ENCODE data around the gene NCOR1. TPM values are rescaled to one million over a fixed set of nuclear protein-coding genes. Genes with fewer than 3 reads are reported as not detected.

The NCOR1 gene
- polyA plus RNA-seq, 1 experiment: 127 TPM

DNA sequence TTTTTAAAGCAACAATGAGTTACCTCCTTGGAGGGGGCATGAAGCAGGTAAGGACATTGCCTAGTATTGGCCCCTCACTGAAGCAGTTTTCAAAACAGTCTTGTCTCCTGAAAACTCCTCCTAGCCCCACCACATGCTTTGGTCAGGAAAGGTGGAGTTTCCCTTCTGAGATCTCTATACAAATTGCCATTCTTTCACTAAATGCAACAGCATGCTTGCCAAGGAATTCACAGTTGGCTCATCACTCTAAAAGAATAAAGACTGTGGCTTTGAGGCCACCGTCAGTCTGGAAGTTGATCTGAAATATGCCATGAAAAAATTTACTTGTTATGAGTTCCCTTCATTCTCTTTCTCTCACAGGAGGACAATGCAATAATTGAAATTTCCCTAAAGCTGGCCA lies 211.5 kb downstream of the NCOR1 start:
- H3K27me3 ChIP-seq (ENCODE audit: control insufficient read depth, insufficient read depth, low read length): no peaks in the 10 kb centered on the region
- no peak overlapping the region for H3K27ac ChIP-seq (ENCODE audit: low read depth, low read length)
- H3K9me3 ChIP-seq (ENCODE audit: control insufficient read depth, insufficient read depth, low read length): no peaks in the 10 kb centered on the region
- ChIA-PET POLR2A (interaction anchor here (2.3 kb wide), 1 partner anchor 10 kb away, joined by 7 read pairs; no protein-coding TSS in a partner anchor), CTCF (no interaction called here)
- DNase-seq (ENCODE audit: low read depth, low spot score): no peak
- H3K4me3 ChIP-seq (ENCODE audit: low read depth, low read length): no peak overlapping the region
- TF ChIP-seq, protein P1, sequence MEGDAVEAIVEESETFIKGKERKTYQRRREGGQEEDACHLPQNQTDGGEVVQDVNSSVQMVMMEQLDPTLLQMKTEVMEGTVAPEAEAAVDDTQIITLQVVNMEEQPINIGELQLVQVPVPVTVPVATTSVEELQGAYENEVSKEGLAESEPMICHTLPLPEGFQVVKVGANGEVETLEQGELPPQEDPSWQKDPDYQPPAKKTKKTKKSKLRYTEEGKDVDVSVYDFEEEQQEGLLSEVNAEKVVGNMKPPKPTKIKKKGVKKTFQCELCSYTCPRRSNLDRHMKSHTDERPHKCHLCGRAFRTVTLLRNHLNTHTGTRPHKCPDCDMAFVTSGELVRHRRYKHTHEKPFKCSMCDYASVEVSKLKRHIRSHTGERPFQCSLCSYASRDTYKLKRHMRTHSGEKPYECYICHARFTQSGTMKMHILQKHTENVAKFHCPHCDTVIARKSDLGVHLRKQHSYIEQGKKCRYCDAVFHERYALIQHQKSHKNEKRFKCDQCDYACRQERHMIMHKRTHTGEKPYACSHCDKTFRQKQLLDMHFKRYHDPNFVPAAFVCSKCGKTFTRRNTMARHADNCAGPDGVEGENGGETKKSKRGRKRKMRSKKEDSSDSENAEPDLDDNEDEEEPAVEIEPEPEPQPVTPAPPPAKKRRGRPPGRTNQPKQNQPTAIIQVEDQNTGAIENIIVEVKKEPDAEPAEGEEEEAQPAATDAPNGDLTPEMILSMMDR (IDR thresholded peaks at IDR 0.05; ENCODE audit: low read depth, low read length): no peak

DNA sequence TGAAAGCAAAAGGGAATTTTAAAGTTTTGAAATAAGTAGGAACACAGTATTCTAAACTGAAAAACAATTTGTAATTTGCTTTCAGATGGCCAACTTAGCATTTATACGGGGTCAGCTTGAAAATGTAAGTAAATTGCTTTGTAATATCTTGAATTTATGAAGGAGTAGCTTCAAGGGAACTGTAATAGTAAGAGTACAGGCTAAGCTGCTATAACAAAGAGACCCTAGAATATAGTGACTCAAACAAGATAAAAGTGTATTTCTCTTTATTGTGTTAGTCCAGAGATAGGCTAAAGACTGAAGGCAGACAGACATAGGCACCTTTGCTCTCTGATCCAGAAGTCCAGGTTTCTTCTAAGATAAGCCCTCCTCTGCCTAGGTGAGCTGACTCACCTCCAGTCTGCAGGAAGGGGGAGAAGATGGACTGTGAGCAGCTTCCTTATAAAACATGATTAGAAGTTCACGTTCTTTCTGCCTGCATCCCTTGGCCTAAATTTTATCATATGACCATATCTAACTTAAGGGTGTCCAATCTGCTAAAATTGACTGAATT lies 212.6 kb downstream of the NCOR1 start:
- CTCF ChIA-PET: no interaction called here
- DNase-seq (ENCODE audit: low read depth, low spot score): no peak
- Histone ChIP-seq H3K9me3 (ENCODE audit: control insufficient read depth, insufficient read depth, low read length) (no peaks in the 10 kb centered on the region), H3K4me3 (ENCODE audit: low read depth, low read length) (no peak overlapping the region), H3K27ac (ENCODE audit: low read depth, low read length) (no peak overlapping the region), H3K27me3 (ENCODE audit: control insufficient read depth, insufficient read depth, low read length) (no peaks in the 10 kb centered on the region)
- POLR2A ChIA-PET: no interaction called here
- TF ChIP-seq, protein P1 (IDR thresholded peaks at IDR 0.05; ENCODE audit: low read depth, low read length): no peak

DNA sequence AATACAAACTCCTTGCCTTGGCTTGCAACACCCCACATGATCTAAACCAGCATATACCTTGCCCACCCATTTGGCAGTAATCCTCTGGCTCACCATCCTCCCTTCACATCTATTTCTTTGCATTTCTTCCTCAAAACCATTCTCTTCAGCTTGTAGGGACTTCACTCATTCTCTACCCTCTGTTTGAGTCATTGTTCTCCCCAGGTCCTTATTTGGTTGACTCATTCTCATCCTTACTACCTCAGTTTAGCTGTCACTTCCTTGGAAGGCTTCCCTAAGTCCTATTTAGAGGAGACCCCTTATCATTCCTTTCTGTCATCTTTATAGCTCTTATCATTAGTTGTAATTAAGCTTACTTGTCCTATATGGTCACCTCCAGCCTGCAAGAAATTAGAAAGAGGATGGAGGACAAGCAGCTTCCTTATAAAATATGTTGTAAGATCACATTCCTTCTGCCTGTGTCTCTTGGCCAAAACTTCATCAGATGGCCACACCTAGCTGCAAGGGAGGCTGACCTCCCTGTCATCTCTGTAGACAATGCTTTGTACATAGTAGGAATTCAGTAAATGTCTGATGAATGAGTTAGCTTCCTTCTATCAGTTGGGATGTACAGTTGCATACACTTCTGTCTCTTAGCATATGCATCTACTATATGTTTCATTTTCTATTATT lies 214.0 kb downstream of the NCOR1 start:
- H3K27me3 ChIP-seq (ENCODE audit: control insufficient read depth, insufficient read depth, low read length): no peaks in the 10 kb centered on the region
- H3K4me3 ChIP-seq (ENCODE audit: low read depth, low read length): peak overlapping the region; percentile 80
- ChIA-PET CTCF (interaction anchor here (0.9 to 1.7 kb wide), 3 partner anchors 13 to 173 kb away, joined by 4 to 8 read pairs (median 5); partner anchors contain the start of gene ADORA2B), POLR2A (interaction anchor here (0.6 kb wide), 1 partner anchor 335 kb away, joined by 3 read pairs; no protein-coding TSS in a partner anchor)
- TF ChIP-seq, protein P1 (IDR thresholded peaks at IDR 0.05; ENCODE audit: low read depth, low read length): no peak
- no peaks in the 10 kb centered on the region for H3K9me3 ChIP-seq (ENCODE audit: control insufficient read depth, insufficient read depth, low read length)
- H3K27ac ChIP-seq (ENCODE audit: low read depth, low read length): no peak overlapping the region
- no peak for DNase-seq (ENCODE audit: low read depth, low spot score)

DNA sequence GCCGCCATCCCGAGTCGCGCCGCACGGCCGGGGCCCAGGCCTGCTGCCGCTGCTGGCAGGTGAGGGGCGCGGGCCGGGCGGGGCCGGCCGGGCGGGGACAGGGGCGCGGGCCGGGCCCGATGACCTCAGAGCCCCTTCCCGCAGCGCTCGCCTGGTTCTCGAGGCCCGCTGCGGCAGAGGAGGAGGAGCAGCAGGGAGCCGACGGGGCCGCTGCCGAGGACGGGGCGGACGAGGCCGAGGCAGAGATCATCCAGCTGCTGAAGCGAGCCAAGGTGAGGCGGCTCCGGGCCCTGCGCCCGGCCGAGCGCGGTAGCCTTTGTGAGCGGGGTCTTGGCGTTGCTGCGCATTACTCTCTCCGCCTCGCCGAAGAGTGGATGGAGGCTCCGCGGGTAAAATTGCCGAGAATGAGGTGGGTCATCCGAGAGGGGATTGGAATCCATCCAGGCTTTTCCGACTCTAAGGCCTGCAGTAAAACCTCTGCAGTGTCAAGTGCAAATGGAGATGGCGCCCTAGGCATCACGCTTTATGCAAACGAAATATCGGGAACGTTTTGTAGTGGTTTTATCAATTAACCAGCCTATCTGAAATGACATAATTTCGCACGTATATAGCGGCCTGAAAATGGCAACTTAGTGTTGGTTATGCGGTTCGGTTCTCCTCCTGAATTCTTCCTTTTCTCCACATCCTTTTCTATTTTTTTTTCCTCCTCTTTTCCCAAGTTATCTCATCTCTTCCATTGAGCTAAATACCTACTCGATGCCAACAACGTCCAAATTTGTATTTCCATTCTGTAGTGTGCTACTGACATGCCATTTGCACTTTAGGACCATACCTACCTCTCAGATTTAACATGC lies 215.1 kb downstream of the NCOR1 start:
- DNase-seq (ENCODE audit: low read depth, low spot score): no peak
- ChIA-PET POLR2A (interaction anchor here (0.8 to 1.6 kb wide), 4 partner anchors 41 to 79 kb away, joined by 3 to 12 read pairs (median 7); partner anchors contain the start of gene ADORA2B), CTCF (interaction anchor here (0.9 to 1.7 kb wide), 4 partner anchors 14 to 172 kb away, joined by 4 to 8 read pairs (median 5); partner anchors contain the start of gene ADORA2B)
- no peaks in the 10 kb centered on the region for H3K9me3 ChIP-seq (ENCODE audit: control insufficient read depth, insufficient read depth, low read length)
- no peaks in the 10 kb centered on the region for H3K27me3 ChIP-seq (ENCODE audit: control insufficient read depth, insufficient read depth, low read length)
- H3K27ac ChIP-seq (ENCODE audit: low read depth, low read length): peak overlapping the region; percentile 70
- H3K4me3 ChIP-seq (ENCODE audit: low read depth, low read length): peak overlapping the region; percentile 80
- TF ChIP-seq, protein P1 (IDR thresholded peaks at IDR 0.05; ENCODE audit: low read depth, low read length): no peak
